ENCODE data around the gene ASCC2.
A peak's percentile ranks its signal among the peaks of the same experiment; 100 is the strongest.

The ASCC2 gene

GRCh38 chr22:29882716-29883044, 44.6 kb upstream of the ASCC2 start:
- DNase-seq (ENCODE audit: low read depth): no peak
- peak overlapping the region; percentile 28 for H3K4me3 ChIP-seq (replicated peaks; ENCODE audit: low read depth, low read length)
- no peak for TF ChIP-seq CTCF (IDR thresholded peaks at IDR 0.05; ENCODE audit: low read length, missing control alignments)

GRCh38 chr22:29879753-29880152, 41.7 kb upstream of the ASCC2 start:
- no peak overlapping the region for H3K4me3 ChIP-seq (replicated peaks; ENCODE audit: low read depth, low read length)
- TF ChIP-seq CTCF (IDR thresholded peaks at IDR 0.05; ENCODE audit: low read length, missing control alignments): no peak
- DNase-seq (ENCODE audit: low read depth): no peak

GRCh38 chr22:29877620-29878019, 39.5 kb upstream of the ASCC2 start:
- DNase-seq (ENCODE audit: low read depth): peak; percentile 27
- TF ChIP-seq CTCF (IDR thresholded peaks at IDR 0.05; ENCODE audit: low read length, missing control alignments): no peak

GRCh38 chr22:29873943-29874342, 35.9 kb upstream of the ASCC2 start:
- DNase-seq (ENCODE audit: low read depth): no peak
- no peak for TF ChIP-seq CTCF (IDR thresholded peaks at IDR 0.05; ENCODE audit: low read length, missing control alignments)
- no peak overlapping the region for H3K4me3 ChIP-seq (replicated peaks; ENCODE audit: low read depth, low read length)

More at GRCh38 chr22:29877620-29878019, 39.5 kb upstream of the ASCC2 start:
- H3K4me3 ChIP-seq (replicated peaks; ENCODE audit: low read depth, low read length): no peak overlapping the region

GRCh38 chr22:29872989-29873388, 34.9 kb upstream of the ASCC2 start:
- no peak overlapping the region for H3K4me3 ChIP-seq (replicated peaks; ENCODE audit: low read depth, low read length)
- TF ChIP-seq CTCF (IDR thresholded peaks at IDR 0.05; ENCODE audit: low read length, missing control alignments): no peak
- DNase-seq (ENCODE audit: low read depth): no peak

- DNase-seq (ENCODE audit: low read depth): no peak
- H3K4me3 ChIP-seq (replicated peaks; ENCODE audit: low read depth, low read length): no peak overlapping the region
- no peak for TF ChIP-seq CTCF (IDR thresholded peaks at IDR 0.05; ENCODE audit: low read length, missing control alignments)
Measured at GRCh38 chr22:29872144-29872893, 34.2 kb upstream of the ASCC2 start.

GRCh38 chr22:29871684-29872083, 33.6 kb upstream of the ASCC2 start:
- DNase-seq (ENCODE audit: low read depth): no peak
- TF ChIP-seq CTCF (IDR thresholded peaks at IDR 0.05; ENCODE audit: low read length, missing control alignments): no peak
- H3K4me3 ChIP-seq (replicated peaks; ENCODE audit: low read depth, low read length): no peak overlapping the region

Measured in fibroblast of pulmonary artery (primary cell).